ENCODE data around the gene SEC24D. TPM values are rescaled to one million over a fixed set of nuclear protein-coding genes. Genes with fewer than 3 reads are reported as not detected.

Gene SEC24D
- total RNA-seq, 1 experiment from 2014 or later, result 63.1 TPM

DNA sequence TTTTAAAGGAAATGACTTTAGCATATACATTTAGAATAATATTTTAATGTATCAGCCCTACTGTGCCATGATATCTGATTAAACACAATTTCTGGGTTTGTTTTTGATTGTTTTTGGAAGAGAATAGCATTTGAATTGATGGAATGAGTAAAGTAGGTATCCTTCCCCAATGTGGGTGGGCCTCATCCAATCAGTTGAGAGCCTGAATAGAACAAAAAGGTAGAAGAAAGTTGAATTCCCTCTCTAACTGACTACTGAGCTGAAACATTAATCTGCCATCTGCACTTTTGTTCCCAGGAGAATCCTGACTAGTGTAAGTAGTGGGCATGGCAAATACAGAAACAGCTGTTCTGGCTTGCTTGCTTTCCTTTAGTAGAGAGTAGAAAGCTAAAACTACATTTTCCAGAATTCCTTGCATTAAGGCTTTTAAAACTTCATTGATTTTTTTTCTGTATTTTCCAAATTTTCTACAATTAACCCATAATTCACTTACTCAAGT is 9.7 kb upstream of the SEC24D start:
- POLR2A ChIA-PET, result interaction anchor here (1.8 kb wide), 1 partner anchor 9 kb away, joined by 5 read pairs; the partner anchor contains the start of gene SEC24D
- H3K27ac Mint-ChIP-seq, result no peak overlapping the region
- peaks cover 54% of the 10 kb centered on the region for H3K4me1 Mint-ChIP-seq
- TF ChIP-seq SMAD3 (CRISPR knock-in tag; IDR thresholded peaks at IDR 0.05; ENCODE audit: borderline replicate concordance), result no peak
- no peak overlapping the region for H3K4me3 Mint-ChIP-seq
- DNase-seq (ENCODE audit: low spot score) (no peak), ATAC-seq (no peak)
- CTCF ChIA-PET, result interaction anchor here (0.6 to 3.5 kb wide), 3 partner anchors 9 to 45 kb away, joined by 3 to 10 read pairs (median 10); partner anchors contain the start of gene SEC24D
- no peaks in the 10 kb centered on the region for H3K36me3 Mint-ChIP-seq
- no peaks in the 10 kb centered on the region for H3K27me3 Mint-ChIP-seq (ENCODE audit: low read depth)
- no peaks in the 10 kb centered on the region for H3K9me3 Mint-ChIP-seq

DNA sequence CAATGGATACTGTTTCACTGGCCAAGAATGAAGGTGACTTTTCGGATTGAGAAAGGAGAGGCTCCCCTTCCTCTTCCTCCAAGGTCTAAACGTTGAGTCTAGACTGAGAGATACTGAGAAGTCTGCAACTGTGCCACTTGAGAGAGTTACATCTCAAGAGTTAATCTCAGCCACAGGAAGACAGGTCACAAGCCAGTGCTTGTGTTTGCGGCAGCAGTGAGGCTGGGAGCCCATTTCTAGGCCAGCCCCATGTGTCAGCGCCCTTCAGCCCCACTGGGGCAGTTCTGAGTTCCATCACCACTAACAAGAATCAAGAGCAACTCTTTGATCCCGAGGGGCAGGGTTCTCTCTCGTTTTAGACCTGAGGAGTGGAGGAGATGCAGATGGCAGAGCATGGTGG is 7.3 kb upstream of the SEC24D start:
- CTCF ChIA-PET, result no interaction called here
- H3K36me3 Mint-ChIP-seq, result no peaks in the 10 kb centered on the region

DNA sequence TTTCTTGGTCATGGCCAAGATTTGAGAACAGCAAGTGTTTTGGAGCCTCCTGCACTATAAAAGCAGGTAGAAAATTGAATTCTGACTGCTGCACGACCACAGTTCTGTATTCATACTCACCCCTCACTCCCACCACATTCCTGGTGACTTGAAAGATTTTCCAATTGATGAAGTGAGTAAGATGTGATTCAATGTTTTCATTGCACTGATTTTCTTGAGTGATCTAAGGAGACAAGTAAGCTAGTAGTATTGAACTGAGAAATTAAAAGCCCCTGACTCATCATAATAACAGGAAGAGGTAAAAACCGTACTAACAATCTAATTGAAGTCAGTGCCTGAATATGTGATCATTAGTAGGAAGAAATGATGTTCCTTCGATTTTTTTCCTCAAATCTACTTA is 6.1 kb upstream of the SEC24D start:
- TF ChIP-seq, protein P1, sequence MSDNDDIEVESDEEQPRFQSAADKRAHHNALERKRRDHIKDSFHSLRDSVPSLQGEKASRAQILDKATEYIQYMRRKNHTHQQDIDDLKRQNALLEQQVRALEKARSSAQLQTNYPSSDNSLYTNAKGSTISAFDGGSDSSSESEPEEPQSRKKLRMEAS (CRISPR knock-in tag; IDR thresholded peaks at IDR 0.05), result no peak
- no peak for TF ChIP-seq EMX1 (CRISPR knock-in tag; IDR thresholded peaks at IDR 0.05)
- TF ChIP-seq, protein P2, sequence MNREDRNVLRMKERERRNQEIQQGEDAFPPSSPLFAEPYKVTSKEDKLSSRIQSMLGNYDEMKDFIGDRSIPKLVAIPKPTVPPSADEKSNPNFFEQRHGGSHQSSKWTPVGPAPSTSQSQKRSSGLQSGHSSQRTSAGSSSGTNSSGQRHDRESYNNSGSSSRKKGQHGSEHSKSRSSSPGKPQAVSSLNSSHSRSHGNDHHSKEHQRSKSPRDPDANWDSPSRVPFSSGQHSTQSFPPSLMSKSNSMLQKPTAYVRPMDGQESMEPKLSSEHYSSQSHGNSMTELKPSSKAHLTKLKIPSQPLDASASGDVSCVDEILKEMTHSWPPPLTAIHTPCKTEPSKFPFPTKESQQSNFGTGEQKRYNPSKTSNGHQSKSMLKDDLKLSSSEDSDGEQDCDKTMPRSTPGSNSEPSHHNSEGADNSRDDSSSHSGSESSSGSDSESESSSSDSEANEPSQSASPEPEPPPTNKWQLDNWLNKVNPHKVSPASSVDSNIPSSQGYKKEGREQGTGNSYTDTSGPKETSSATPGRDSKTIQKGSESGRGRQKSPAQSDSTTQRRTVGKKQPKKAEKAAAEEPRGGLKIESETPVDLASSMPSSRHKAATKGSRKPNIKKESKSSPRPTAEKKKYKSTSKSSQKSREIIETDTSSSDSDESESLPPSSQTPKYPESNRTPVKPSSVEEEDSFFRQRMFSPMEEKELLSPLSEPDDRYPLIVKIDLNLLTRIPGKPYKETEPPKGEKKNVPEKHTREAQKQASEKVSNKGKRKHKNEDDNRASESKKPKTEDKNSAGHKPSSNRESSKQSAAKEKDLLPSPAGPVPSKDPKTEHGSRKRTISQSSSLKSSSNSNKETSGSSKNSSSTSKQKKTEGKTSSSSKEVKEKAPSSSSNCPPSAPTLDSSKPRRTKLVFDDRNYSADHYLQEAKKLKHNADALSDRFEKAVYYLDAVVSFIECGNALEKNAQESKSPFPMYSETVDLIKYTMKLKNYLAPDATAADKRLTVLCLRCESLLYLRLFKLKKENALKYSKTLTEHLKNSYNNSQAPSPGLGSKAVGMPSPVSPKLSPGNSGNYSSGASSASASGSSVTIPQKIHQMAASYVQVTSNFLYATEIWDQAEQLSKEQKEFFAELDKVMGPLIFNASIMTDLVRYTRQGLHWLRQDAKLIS (CRISPR knock-in tag; IDR thresholded peaks at IDR 0.05; ENCODE audit: borderline replicate concordance), result no peak
- TF ChIP-seq CREB1 (CRISPR knock-in tag; IDR thresholded peaks at IDR 0.05), result no peak
- peak overlapping the region; percentile 27; the same call in 1 of the 2 replicates for H3K27ac Mint-ChIP-seq
- H3K4me3 Mint-ChIP-seq, result no peak overlapping the region
- H3K4me1 Mint-ChIP-seq, result peaks cover 40% of the 10 kb centered on the region
- no peaks in the 10 kb centered on the region for H3K9me3 Mint-ChIP-seq
- POLR2A ChIA-PET, result no interaction called here
- no peaks in the 10 kb centered on the region for H3K36me3 Mint-ChIP-seq
- DNase-seq (ENCODE audit: low spot score) (no peak), ATAC-seq (no peak)
- no peaks in the 10 kb centered on the region for H3K27me3 Mint-ChIP-seq (ENCODE audit: low read depth)
- CTCF ChIA-PET, result interaction anchor here (0.8 kb wide), 1 partner anchor 23 kb away, joined by 3 read pairs; no protein-coding TSS in a partner anchor

More for the DNA sequence above, 7.3 kb upstream of the SEC24D start:
- Mint-ChIP-seq H3K4me1 (peaks cover 42% of the 10 kb centered on the region), H3K4me3 (no peak overlapping the region), H3K27ac (peak overlapping the region; percentile 52), H3K27me3 (ENCODE audit: low read depth) (no peaks in the 10 kb centered on the region), H3K9me3 (no peaks in the 10 kb centered on the region)
- ATAC-seq, result peak; percentile 47
- no peak for DNase-seq (ENCODE audit: low spot score)
- POLR2A ChIA-PET, result no interaction called here
- TF ChIP-seq TCF7 (CRISPR knock-in tag; IDR thresholded peaks at IDR 0.05; ENCODE audit: low read depth), result no peak

DNA sequence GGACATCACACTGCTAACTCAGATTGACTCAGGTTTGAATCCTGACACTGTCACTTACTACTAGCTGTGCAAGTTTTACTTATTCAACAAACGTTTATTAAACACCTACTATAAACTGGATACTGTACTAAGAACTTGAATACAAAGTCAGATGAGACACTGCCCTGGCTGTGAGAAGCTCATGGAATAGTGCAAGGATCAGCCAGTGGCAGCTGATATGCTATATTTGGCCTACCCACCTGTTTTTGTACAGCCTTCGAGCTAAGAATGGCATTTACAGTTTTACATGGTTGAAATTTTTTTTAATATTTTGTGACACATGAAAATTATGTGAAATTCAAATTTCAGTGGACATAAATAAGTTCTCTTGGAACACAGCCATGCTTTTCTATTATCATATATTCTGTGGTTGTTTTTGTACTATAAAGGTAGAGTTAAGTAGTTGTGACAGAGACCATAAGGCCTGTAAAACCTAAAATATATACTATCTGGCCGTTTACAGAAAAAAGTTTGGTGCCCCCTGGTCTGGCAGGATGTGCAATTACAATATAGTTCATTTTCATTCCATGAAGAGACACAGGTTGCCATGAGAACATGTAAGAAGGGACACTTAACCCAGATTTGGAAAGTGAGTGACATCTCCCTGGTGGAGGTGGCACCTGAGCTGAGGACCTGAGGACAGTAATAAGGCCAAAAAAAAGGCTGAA is 3.4 kb upstream of the SEC24D start:
- no peak overlapping the region for H3K4me3 Mint-ChIP-seq
- peaks cover 39% of the 10 kb centered on the region for H3K4me1 Mint-ChIP-seq
- DNase-seq (ENCODE audit: low spot score), result no peak
- H3K9me3 Mint-ChIP-seq, result no peaks in the 10 kb centered on the region
- ChIA-PET CTCF (interaction anchor here (1.6 kb wide), 1 partner anchor 26 kb away, joined by 5 read pairs; no protein-coding TSS in a partner anchor), POLR2A (no interaction called here)
- H3K27ac Mint-ChIP-seq, result no peak overlapping the region
- TF ChIP-seq, protein P3, sequence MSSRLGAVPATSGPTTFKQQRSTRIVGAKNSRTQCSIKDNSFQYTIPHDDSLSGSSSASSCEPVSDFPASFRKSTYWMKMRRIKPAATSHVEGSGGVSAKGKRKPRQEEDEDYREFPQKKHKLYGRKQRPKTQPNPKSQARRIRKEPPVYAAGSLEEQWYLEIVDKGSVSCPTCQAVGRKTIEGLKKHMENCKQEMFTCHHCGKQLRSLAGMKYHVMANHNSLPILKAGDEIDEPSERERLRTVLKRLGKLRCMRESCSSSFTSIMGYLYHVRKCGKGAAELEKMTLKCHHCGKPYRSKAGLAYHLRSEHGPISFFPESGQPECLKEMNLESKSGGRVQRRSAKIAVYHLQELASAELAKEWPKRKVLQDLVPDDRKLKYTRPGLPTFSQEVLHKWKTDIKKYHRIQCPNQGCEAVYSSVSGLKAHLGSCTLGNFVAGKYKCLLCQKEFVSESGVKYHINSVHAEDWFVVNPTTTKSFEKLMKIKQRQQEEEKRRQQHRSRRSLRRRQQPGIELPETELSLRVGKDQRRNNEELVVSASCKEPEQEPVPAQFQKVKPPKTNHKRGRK (CRISPR knock-in tag; IDR thresholded peaks at IDR 0.05; ENCODE audit: borderline replicate concordance), result no peak
- TF ChIP-seq CBFB (CRISPR knock-in tag; IDR thresholded peaks at IDR 0.05; ENCODE audit: low read depth) (no peak), ZNF138 (CRISPR knock-in tag; conservative IDR thresholded peaks at IDR 0.05) (no peak), ZNF671 (CRISPR knock-in tag; IDR thresholded peaks at IDR 0.05) (no peak), ZNF423 (CRISPR knock-in tag; IDR thresholded peaks at IDR 0.05) (no peak)
- ATAC-seq, result no peak
- no peaks in the 10 kb centered on the region for H3K36me3 Mint-ChIP-seq
- H3K27me3 Mint-ChIP-seq (ENCODE audit: low read depth), result no peaks in the 10 kb centered on the region
